Peyer's patch (tissue), 4 donors: Measurements from ENCODE around the gene ERH. TPM values are rescaled to one million over a fixed set of nuclear protein-coding genes. Genes with fewer than 3 reads are reported as not detected.

Experiments
- DNase-seq, 3 donors: peaks; one replicate each; pipeline ENCODE4 v3.0.0-alpha.2; 2017 to 2019
- H3K27ac ChIP-seq, 4 donors: fragments of 200-600 bp; sonication (generic); one replicate each; pipeline ENCODE4 v1.5.1; 2016 to 2019
- H3K27me3 ChIP-seq, 2 donors: fragments of 200-600 bp; sonication (generic); one replicate each; pipeline ENCODE4 v1.5.1; 2019
- H3K36me3 ChIP-seq, 3 donors: fragments of 200-600 bp; sonication (generic); one replicate each; pipeline ENCODE4 v1.5.1; 2016 to 2019
- H3K4me1 ChIP-seq, 4 donors: fragments of 200-600 bp; sonication (generic); one replicate each; pipeline ENCODE4 v1.5.1; 2016 to 2019
- H3K4me3 ChIP-seq, 4 donors: fragments of 200-600 bp; sonication (generic); 1 replicate in 3 of 4; 2 replicates in 1 of 4; pipeline ENCODE4 v1.5.1; 2016 to 2019; ENCODE audit warnings: mild to moderate bottlenecking in 1 of 4
- H3K9me3 ChIP-seq, 4 donors: fragments of 200-600 bp; sonication (generic); one replicate each; pipeline ENCODE4 v1.5.1; 2016 to 2019; ENCODE audit warnings: mild to moderate bottlenecking in 1 of 4
- CTCF ChIP-seq, 6 experiments: fragments of 450-650 bp in 4 of 6; fragments of 200-600 bp in 2 of 6; sonication (generic) in 1 of 6; IDR thresholded peaks; one replicate each; pipeline ENCODE4 v1.5.1; 2017 to 2019; ENCODE audit warnings: antibody characterized with exemption in 6 of 6, mild to moderate bottlenecking in 3 of 6, moderate library complexity in 1 of 6
- POLR2A ChIP-seq, 2 donors: fragments of 450-650 bp; IDR thresholded peaks; one replicate each; pipeline ENCODE4 v1.5.1; 2017; ENCODE audit warnings: antibody characterized with exemption in 2 of 2, mild to moderate bottlenecking in 2 of 2, moderate library complexity in 2 of 2
- total RNA-seq, 4 donors: library from RNA; depleted of rRNA; stranded (reverse); fragments of >200 nt; gene quantifications; one replicate each; pipeline ENCODE4 v1.1.0, GENCODE V29; 2016

ERH gene
- total RNA-seq, 4 donors from 2014 or later = 35.2 to 99.9 (median 50.4) TPM

- Histone ChIP-seq H3K36me3 (no peaks in the 10 kb centered on the region), H3K4me3 (no peak overlapping the region), H3K27me3 (no peaks in the 10 kb centered on the region), H3K4me1 (peaks cover 0 to 10% (median 2%) of the 10 kb centered on the region in 4 donors), H3K9me3 (no peaks in the 10 kb centered on the region), H3K27ac (peak overlapping the region in 2 of 4 donors; percentile 25 to 66)
- TF ChIP-seq POLR2A (IDR thresholded peaks at IDR 0.05) = no peak
- no peak for TF ChIP-seq CTCF (IDR thresholded peaks at IDR 0.05)
- DNase-seq = no peak
Measured at GRCh38 chr14:69355607-69356281, 42.4 kb downstream of the ERH start.

- Histone ChIP-seq H3K27me3 (no peaks in the 10 kb centered on the region), H3K4me1 (peaks cover 0 to 10% (median 2%) of the 10 kb centered on the region in 4 donors), H3K36me3 (no peaks in the 10 kb centered on the region), H3K4me3 (no peak overlapping the region), H3K9me3 (no peaks in the 10 kb centered on the region), H3K27ac (peak overlapping the region in 2 of 4 donors; percentile 25 to 66)
- TF ChIP-seq POLR2A (IDR thresholded peaks at IDR 0.05) = no peak
- no peak for TF ChIP-seq CTCF (IDR thresholded peaks at IDR 0.05)
- no peak for DNase-seq
Measured at GRCh38 chr14:69355154-69355597, 42.9 kb downstream of the ERH start.

GRCh38 chr14:69354383-69355153 is 43.5 kb downstream of the ERH start:
- peak; percentile 71 to 86 (median 73) for DNase-seq
- H3K4me3 ChIP-seq = peak overlapping the region in 3 of 4 donors; percentile 7 to 27 (median 13)
- TF ChIP-seq CTCF (IDR thresholded peaks at IDR 0.05) = no peak
- H3K9me3 ChIP-seq = no peaks in the 10 kb centered on the region
- H3K36me3 ChIP-seq = no peaks in the 10 kb centered on the region
- H3K27me3 ChIP-seq = no peaks in the 10 kb centered on the region
- H3K4me1 ChIP-seq = peaks cover 0 to 10% (median 2%) of the 10 kb centered on the region in 4 donors
- H3K27ac ChIP-seq = peak overlapping the region in 3 of 4 donors; percentile 25 to 66 (median 30)

GRCh38 chr14:69353168-69353567 is 44.9 kb downstream of the ERH start:
- Histone ChIP-seq H3K4me1 (peaks cover 0 to 10% (median 2%) of the 10 kb centered on the region in 4 donors), H3K36me3 (no peaks in the 10 kb centered on the region), H3K4me3 (no peak overlapping the region), H3K9me3 (no peaks in the 10 kb centered on the region), H3K27me3 (no peaks in the 10 kb centered on the region), H3K27ac (no peak overlapping the region)
- no peak for DNase-seq
- no peak for TF ChIP-seq CTCF (IDR thresholded peaks at IDR 0.05)
- TF ChIP-seq POLR2A (IDR thresholded peaks at IDR 0.05) = no peak

GRCh38 chr14:69351911-69352310 is 46.2 kb downstream of the ERH start:
- H3K27me3 ChIP-seq = no peaks in the 10 kb centered on the region
- no peak overlapping the region for H3K4me3 ChIP-seq
- H3K4me1 ChIP-seq = peaks cover 0 to 10% (median 2%) of the 10 kb centered on the region in 4 donors
- no peaks in the 10 kb centered on the region for H3K9me3 ChIP-seq
- no peak overlapping the region for H3K27ac ChIP-seq
- no peak for DNase-seq
- TF ChIP-seq POLR2A (IDR thresholded peaks at IDR 0.05) (no peak), CTCF (IDR thresholded peaks at IDR 0.05) (no peak)
- H3K36me3 ChIP-seq = no peaks in the 10 kb centered on the region
